Endothelial cell of umbilical vein (primary cell): ENCODE data around the gene MYPN. TPM values are rescaled to one million over a fixed set of nuclear protein-coding genes. Genes with fewer than 3 reads are reported as not detected.

Source experiments
- BruUV-seq: library from RNA; stranded (reverse); fragments of 400-500 nt; replicated peaks from 2 replicates; lab custom pipeline; 2021; lab: Mats Ljungman, UMichigan
- CTCF ChIA-PET: fragments of 300-600, 350-600 bp; sonication (Branson Sonifier 250); formaldehyde crosslinking; loops from one replicate; lab custom pipeline; 2021; ENCODE audit warnings: antibody characterized with exemption, inconsistent platforms; lab: Charles Lee
- POLR2A ChIA-PET: fragments of 300-600, 350-600 bp; sonication (Branson Sonifier 250); formaldehyde crosslinking; loops from one replicate; lab custom pipeline; 2021; ENCODE audit warnings: antibody characterized with exemption, inconsistent platforms; lab: Charles Lee
- DNase-seq: peaks from one replicate; pipeline ENCODE4 v3.0.0-alpha.2; 2011; ENCODE audit warnings: low read depth, low spot score
- FAIRE-seq: peaks from 2 replicates; lab custom pipeline; 2011; peaks lifted over from hg19 to GRCh38; lab: Jason Lieb, UNC
- H2AFZ ChIP-seq: 2 replicates; pipeline ENCODE4 v1.6.0; 2012; ENCODE audit warnings: low read depth, low read length, control low read depth, inconsistent platforms
- H3K27ac ChIP-seq: 2 replicates; pipeline ENCODE4 v1.5.1; 2011; ENCODE audit warnings: low read depth, mild to moderate bottlenecking, control low read depth, low read length, moderate library complexity; ENCODE audit not compliant: insufficient read depth
- H3K27me3 ChIP-seq, 2 experiments: 2 replicates each; pipeline versions ENCODE4 v1.6.0 to v1.6.1; 2011; ENCODE audit warnings: low read length in 2 of 2, mixed read lengths in 1 of 2; ENCODE audit not compliant: control insufficient read depth in 2 of 2, insufficient read depth in 2 of 2
- H3K36me3 ChIP-seq, 2 experiments: 2 replicates in 1 of 2; 3 replicates in 1 of 2; pipeline ENCODE4 v1.5.1; 2011; ENCODE audit warnings: low read length in 2 of 2, mild to moderate bottlenecking in 1 of 2, moderate library complexity in 1 of 2; ENCODE audit not compliant: control insufficient read depth in 2 of 2, insufficient read depth in 2 of 2; ENCODE audit errors: extremely low read depth in 1 of 2
- H3K4me1 ChIP-seq: 3 replicates; pipeline ENCODE4 v1.5.1; 2011; ENCODE audit warnings: mild to moderate bottlenecking, low read length; ENCODE audit not compliant: control insufficient read depth, insufficient read depth; ENCODE audit errors: extremely low read depth
- H3K4me2 ChIP-seq: 2 replicates; pipeline ENCODE4 v1.6.1; 2011; ENCODE audit warnings: low read length, control low read depth, mixed read lengths; ENCODE audit not compliant: insufficient read depth
- H3K4me3 ChIP-seq, 3 experiments: fragments of 200-600 bp in 1 of 3; sonication (generic), shearing (Covaris generic) in 1 of 3; replicated peaks in 1 of 3; 2 replicates each; pipeline ENCODE4 v1.5.1; 2011 to 2016; ENCODE audit warnings: control low read depth in 3 of 3, low read length in 3 of 3, mild to moderate bottlenecking in 2 of 3, inconsistent platforms in 1 of 3, low read depth in 1 of 3, moderate library complexity in 1 of 3; ENCODE audit not compliant: insufficient read depth in 1 of 3
- H3K79me2 ChIP-seq: 2 replicates; pipeline ENCODE4 v1.6.0; 2012; ENCODE audit warnings: low read length, inconsistent platforms; ENCODE audit not compliant: control insufficient read depth, insufficient read depth
- H3K9ac ChIP-seq: replicated peaks from 2 replicates; pipeline ENCODE3; 2011; ENCODE audit warnings: low read length, control low read depth; ENCODE audit not compliant: insufficient read depth; ENCODE audit errors: extremely low read depth
- H3K9me1 ChIP-seq: replicated peaks from 3 replicates; pipeline ENCODE4 v1.6.0; 2011; ENCODE audit warnings: mild to moderate bottlenecking, low read length; ENCODE audit not compliant: control insufficient read depth, insufficient read depth; ENCODE audit errors: extremely low read depth
- H3K9me3 ChIP-seq: replicated peaks from 2 replicates; pipeline ENCODE4 v1.5.1; 2012; ENCODE audit warnings: low read length, inconsistent platforms; ENCODE audit not compliant: control insufficient read depth, insufficient read depth
- H4K20me1 ChIP-seq: replicated peaks from 2 replicates; pipeline ENCODE3; 2011; ENCODE audit warnings: mild to moderate bottlenecking, low read length; ENCODE audit not compliant: control insufficient read depth, insufficient read depth; ENCODE audit errors: extremely low read depth
- CTCF ChIP-seq, 2 donors: IDR thresholded peaks; 1 replicate in 1 of 2; 2 replicates in 1 of 2; pipeline ENCODE4 v1.5.1; 2011; ENCODE audit warnings: low read length in 2 of 2, mild to moderate bottlenecking in 2 of 2, moderate library complexity in 2 of 2, control low read depth in 1 of 2, inconsistent platforms in 1 of 2, low read depth in 1 of 2; ENCODE audit not compliant: insufficient read depth in 1 of 2; ENCODE audit errors: extremely low read depth in 1 of 2
- EZH2 ChIP-seq: IDR thresholded peaks from 2 replicates; pipeline ENCODE4 v1.6.1; 2012; ENCODE audit warnings: borderline replicate concordance, low read depth, mild to moderate bottlenecking, moderate library complexity, low read length, inconsistent platforms; ENCODE audit not compliant: severe bottlenecking
- FOS ChIP-seq: IDR thresholded peaks from 2 replicates; pipeline ENCODE4 v1.6.1; 2011; ENCODE audit warnings: mild to moderate bottlenecking, low read length, moderate library complexity, borderline replicate concordance; ENCODE audit not compliant: insufficient read depth
- GATA2 ChIP-seq: IDR thresholded peaks from 2 replicates; pipeline ENCODE4 v1.7.0; 2011; ENCODE audit warnings: low read depth, mild to moderate bottlenecking, moderate library complexity, mixed read lengths, low read length; ENCODE audit not compliant: insufficient read length, insufficient read depth
- JUN ChIP-seq: IDR thresholded peaks from 2 replicates; pipeline ENCODE4 v1.6.1; 2011; ENCODE audit warnings: borderline replicate concordance, low read depth; ENCODE audit not compliant: insufficient read length, insufficient read depth
- MYC ChIP-seq: IDR thresholded peaks from one replicate; pipeline ENCODE4 v1.6.1; 2011; ENCODE audit warnings: mild to moderate bottlenecking, low read depth, low read length
- POLR2A ChIP-seq: IDR thresholded peaks from 2 replicates; pipeline ENCODE4 v1.6.1; 2012; ENCODE audit warnings: low read depth, mild to moderate bottlenecking, control low read depth, low read length
- POLR2AphosphoS5 ChIP-seq: IDR thresholded peaks from 2 replicates; pipeline ENCODE4 v1.6.1; 2012; ENCODE audit warnings: low read depth, mild to moderate bottlenecking, control low read depth, low read length, moderate library complexity; ENCODE audit not compliant: insufficient read depth
- dilution Hi-C: fragments of 300-500 bp; cut with MboI; formaldehyde crosslinking; loops from one replicate; pipeline ENCODE4 v1.15.0; 2019; ENCODE audit warnings: low sequenced_read_pairs; ENCODE audit not compliant: extremely low pct_ligation_motif_present
- intact Hi-C: fragments of 100-400 bp; cut with micrococcal nuclease; formaldehyde crosslinking; loops from one replicate; pipeline ENCODE4 v1.10.0; 2022
- polyA plus RNA-seq, 4 experiments: library from polyadenylated mRNA; depleted of rRNA in 3 of 4; stranded (reverse) in 3 of 4; unstranded in 1 of 4; fragments of >200 nt; gene quantifications; 2 replicates each; pipeline versions ENCODE4 v1.2.1 to v1.2.3, GENCODE V29; 2011 to 2012; ENCODE audit warnings: missing spikeins in 1 of 4
- total RNA-seq: library from RNA; stranded (reverse); gene quantifications from 2 replicates; pipeline ENCODE4 v1.2.3, GENCODE V29; 2021
- TF ChIP-seq, protein P1 (sequence below): IDR thresholded peaks from 2 replicates; pipeline ENCODE4 v1.6.1; 2011; ENCODE audit not compliant: insufficient read depth, insufficient read length

The MYPN gene
- total and polyA plus RNA-seq, 2 donors (not counting 3 experiments of a cell fraction or from before 2014, with no cell fraction given) = 0.01 TPM; not detected in 1

GRCh38 chr10:68137171-68137570 is 27.9 kb downstream of the MYPN start:
- CTCF ChIA-PET = interaction anchor here (1.1 kb wide), 1 partner anchor 15 kb away, joined by 6 read pairs; no protein-coding TSS in a partner anchor
- no peaks in the 10 kb centered on the region for H3K36me3 ChIP-seq
- peak overlapping the region; percentile 67 for H3K9ac ChIP-seq
- peaks cover 35% of the 10 kb centered on the region for H3K4me1 ChIP-seq
- TF ChIP-seq FOS (no peak), JUN (no peak), GATA2 (no peak), EZH2 (no peak), POLR2AphosphoS5 (no peak), CTCF (IDR thresholded peaks at IDR 0.05; ENCODE audit: extremely low read depth in 1 of 2, insufficient read depth in 1 of 2, low read depth in 1 of 2, low read length in 2 of 2) (no peak), POLR2A (no peak), MYC (no peak)
- TF ChIP-seq, protein P1, sequence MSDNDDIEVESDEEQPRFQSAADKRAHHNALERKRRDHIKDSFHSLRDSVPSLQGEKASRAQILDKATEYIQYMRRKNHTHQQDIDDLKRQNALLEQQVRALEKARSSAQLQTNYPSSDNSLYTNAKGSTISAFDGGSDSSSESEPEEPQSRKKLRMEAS = no peak
- no peaks in the 10 kb centered on the region for H4K20me1 ChIP-seq
- H3K9me3 ChIP-seq = no peaks in the 10 kb centered on the region
- peak overlapping the region; percentile 77 for H3K4me2 ChIP-seq
- H3K9me1 ChIP-seq = no peaks in the 10 kb centered on the region
- no peaks in the 10 kb centered on the region for H3K79me2 ChIP-seq
- dilution Hi-C loops = no loop called here
- DNase-seq (no peak), FAIRE-seq (no peak)
- no peaks in the 10 kb centered on the region for H3K27me3 ChIP-seq
- no peak overlapping the region for H3K4me3 ChIP-seq
- POLR2A ChIA-PET = no interaction called here
- intact Hi-C loops = loop anchor here (1.0 kb wide), 1 partner anchor 253 kb away; the partner anchor contains the start of gene SIRT1
- BruUV-seq = no TSS peak
- no peak overlapping the region for H2AFZ ChIP-seq
- peak overlapping the region; percentile 96 for H3K27ac ChIP-seq
